PC-9 (cell line): ENCODE data around the gene ATRN. TPM values are rescaled to one million over a fixed set of nuclear protein-coding genes. Genes with fewer than 3 reads are reported as not detected.

Experiments used
- BruUV-seq: library from RNA; stranded (reverse); fragments of 400-500 nt; replicated peaks from 2 replicates; lab custom pipeline; 2021; lab: Mats Ljungman, UMichigan
- CTCF ChIA-PET: fragments of 300-600 bp; sonication (Branson Sonifier 250); formaldehyde crosslinking; loops from one replicate; lab custom pipeline; 2022; ENCODE audit warnings: antibody characterized with exemption; lab: Charles Lee
- POLR2A ChIA-PET: fragments of 300-600 bp; sonication (Branson Sonifier 250); formaldehyde crosslinking; loops from one replicate; lab custom pipeline; 2022; ENCODE audit warnings: antibody characterized with exemption; ENCODE audit not compliant: unreplicated experiment; lab: Charles Lee
- DNase-seq, 2 experiments: peaks; one replicate each; pipeline versions ENCODE4 v3.0.0 to v3.0.0-alpha.2; 2015 to 2022; ENCODE audit warnings: mixed read lengths in 1 of 2
- H2AFZ ChIP-seq: fragments of 200-600 bp; sonication (generic); 2 replicates; pipeline ENCODE4 v1.8.1; 2017; ENCODE audit warnings: antibody characterized with exemption
- H3F3A ChIP-seq: fragments of 200-600 bp; sonication (generic); 2 replicates; pipeline ENCODE4 v1.8.1; 2017; ENCODE audit warnings: antibody characterized with exemption, mild to moderate bottlenecking, low read depth; ENCODE audit not compliant: insufficient read depth
- H3K27ac ChIP-seq: fragments of 200-600 bp; sonication (generic); 2 replicates; pipeline ENCODE4 v1.6.1; 2016; ENCODE audit warnings: mixed run types
- H3K27me3 ChIP-seq: fragments of 200-600 bp; sonication (generic); 2 replicates; pipeline ENCODE4 v1.6.1; 2016; ENCODE audit warnings: low read depth, mixed run types; ENCODE audit not compliant: insufficient read depth
- H3K36me3 ChIP-seq: fragments of 200-600 bp; sonication (generic); 2 replicates; pipeline ENCODE4 v1.6.1; 2016; ENCODE audit warnings: low read depth, mixed run types
- H3K4me1 ChIP-seq: fragments of 200-600 bp; sonication (generic); replicated peaks from 2 replicates; pipeline ENCODE4 v1.6.1; 2016; ENCODE audit warnings: mixed run types; ENCODE audit not compliant: insufficient read depth
- H3K4me2 ChIP-seq: fragments of 200-600 bp; sonication (generic); 2 replicates; pipeline ENCODE4 v1.6.1; 2017; ENCODE audit warnings: mixed run types
- H3K4me3 ChIP-seq: fragments of 200-600 bp; sonication (generic); 2 replicates; pipeline ENCODE4 v1.6.1; 2016; ENCODE audit warnings: mixed run types
- H3K79me2 ChIP-seq: fragments of 200-600 bp; sonication (generic); 2 replicates; pipeline ENCODE4 v1.6.1; 2017; ENCODE audit warnings: low read depth, mixed run types
- H3K9me2 ChIP-seq: fragments of 200-600 bp; sonication (generic); 2 replicates; pipeline ENCODE4 v1.8.1; 2017; ENCODE audit warnings: mild to moderate bottlenecking; ENCODE audit not compliant: insufficient read depth
- H3K9me3 ChIP-seq: fragments of 200-600 bp; sonication (generic); 2 replicates; pipeline ENCODE4 v1.8.1; 2016; ENCODE audit warnings: low read depth; ENCODE audit not compliant: insufficient read depth
- H4K20me1 ChIP-seq: fragments of 200-600 bp; sonication (generic); 2 replicates; pipeline ENCODE4 v1.8.1; 2017; ENCODE audit not compliant: insufficient read depth
- EZH2 ChIP-seq: fragments of 200-600 bp; sonication (generic); IDR thresholded peaks from 2 replicates; pipeline ENCODE4 v1.8.0; 2017; ENCODE audit warnings: antibody characterized with exemption, low read depth
- intact Hi-C: fragments of 100-400 bp; cut with micrococcal nuclease; formaldehyde crosslinking; loops from one replicate; pipeline ENCODE4 v1.10.0; 2022; ENCODE audit not compliant: unreplicated experiment
- total RNA-seq: library from RNA; stranded (reverse); gene quantifications from 2 replicates; pipeline ENCODE4 v1.2.3, GENCODE V29; 2021
- TF ChIP-seq, protein P1 (sequence below): fragments of 200-600 bp; sonication (generic); conservative IDR thresholded peaks from 2 replicates; pipeline ENCODE4 v1.6.1; 2017; ENCODE audit warnings: mixed run types, antibody characterized with exemption, mild to moderate bottlenecking, moderate library complexity

ATRN gene
- total RNA-seq, 1 experiment from 2014 or later = 34.9 TPM

DNA sequence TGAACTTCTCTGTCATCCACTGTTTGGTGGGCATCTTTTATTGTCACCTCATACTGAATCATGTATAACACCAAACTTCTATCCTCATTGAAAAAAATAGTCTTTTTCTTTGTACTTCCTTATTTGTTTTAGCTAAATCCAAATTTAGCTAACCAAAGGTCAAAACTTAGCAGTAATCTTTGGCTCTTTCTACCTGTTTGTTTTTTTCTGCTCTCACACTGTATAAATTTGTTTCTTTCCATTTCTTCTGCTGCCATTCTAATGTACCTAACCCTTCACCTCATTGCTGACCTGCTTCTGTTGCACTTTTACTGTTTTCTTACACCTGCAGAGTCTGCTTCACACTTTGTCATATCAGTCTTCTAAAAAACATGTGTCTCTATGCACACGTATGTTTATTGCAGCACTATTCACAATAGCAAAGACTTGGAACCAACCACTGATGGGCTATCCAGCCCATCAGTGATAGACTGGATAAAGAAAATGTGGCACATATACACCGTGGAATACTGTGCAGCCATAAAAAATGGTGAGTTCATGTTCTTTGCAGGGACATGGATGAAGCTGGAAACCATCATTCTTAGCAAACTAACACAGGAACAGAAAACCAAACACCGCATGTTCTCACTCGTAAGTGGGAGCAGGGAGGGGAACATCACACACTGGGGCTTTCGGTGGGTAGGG, 7.2 kb downstream of the ATRN start:
- peaks cover 21% of the 10 kb centered on the region for H3K79me2 ChIP-seq
- intact Hi-C loops = loop anchor here (10.0 kb wide), 1 partner anchor 253 kb away; no protein-coding TSS in a partner anchor
- no TSS peak for BruUV-seq

DNA sequence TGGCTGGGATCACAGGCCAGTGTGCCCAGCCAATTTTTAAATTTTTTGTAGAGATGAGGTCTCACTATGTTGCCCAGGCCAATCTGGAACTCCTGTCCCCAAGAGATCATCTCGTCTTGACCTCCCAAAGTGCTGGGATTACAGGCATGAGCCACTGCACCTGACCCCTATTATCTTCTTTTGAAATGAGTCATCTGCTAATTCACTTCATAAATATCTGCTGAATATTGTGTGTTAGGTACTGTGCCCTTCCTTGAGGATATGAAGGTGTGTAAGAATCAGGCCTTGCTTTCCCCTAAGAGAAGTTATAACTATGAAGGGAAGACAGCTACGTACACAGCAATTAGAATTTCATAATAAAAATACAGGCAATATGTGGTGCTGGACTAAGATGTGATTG, 8.2 kb downstream of the ATRN start:
- Histone ChIP-seq H3K27ac (no peak overlapping the region), H3K4me3 (no peak overlapping the region), H3K9me3 (no peaks in the 10 kb centered on the region), H3F3A (peaks cover 6% of the 10 kb centered on the region; the same call in 1 of the 2 replicates), H3K27me3 (no peaks in the 10 kb centered on the region), H3K79me2 (peaks cover 11% of the 10 kb centered on the region; the same call in 1 of the 2 replicates), H3K4me2 (no peak overlapping the region), H3K9me2 (no peaks in the 10 kb centered on the region), H4K20me1 (no peaks in the 10 kb centered on the region), H3K36me3 (no peaks in the 10 kb centered on the region), H2AFZ (no peak overlapping the region), H3K4me1 (peaks cover 7% of the 10 kb centered on the region; the same call in 1 of the 2 replicates)
- ChIA-PET POLR2A (no interaction called here), CTCF (no interaction called here)
- no peak for DNase-seq
- no TSS peak for BruUV-seq
- intact Hi-C loops = loop anchor here (10.0 kb wide), 1 partner anchor 254 kb away; no protein-coding TSS in a partner anchor
- TF ChIP-seq EZH2 = no peak
- TF ChIP-seq, protein P1, sequence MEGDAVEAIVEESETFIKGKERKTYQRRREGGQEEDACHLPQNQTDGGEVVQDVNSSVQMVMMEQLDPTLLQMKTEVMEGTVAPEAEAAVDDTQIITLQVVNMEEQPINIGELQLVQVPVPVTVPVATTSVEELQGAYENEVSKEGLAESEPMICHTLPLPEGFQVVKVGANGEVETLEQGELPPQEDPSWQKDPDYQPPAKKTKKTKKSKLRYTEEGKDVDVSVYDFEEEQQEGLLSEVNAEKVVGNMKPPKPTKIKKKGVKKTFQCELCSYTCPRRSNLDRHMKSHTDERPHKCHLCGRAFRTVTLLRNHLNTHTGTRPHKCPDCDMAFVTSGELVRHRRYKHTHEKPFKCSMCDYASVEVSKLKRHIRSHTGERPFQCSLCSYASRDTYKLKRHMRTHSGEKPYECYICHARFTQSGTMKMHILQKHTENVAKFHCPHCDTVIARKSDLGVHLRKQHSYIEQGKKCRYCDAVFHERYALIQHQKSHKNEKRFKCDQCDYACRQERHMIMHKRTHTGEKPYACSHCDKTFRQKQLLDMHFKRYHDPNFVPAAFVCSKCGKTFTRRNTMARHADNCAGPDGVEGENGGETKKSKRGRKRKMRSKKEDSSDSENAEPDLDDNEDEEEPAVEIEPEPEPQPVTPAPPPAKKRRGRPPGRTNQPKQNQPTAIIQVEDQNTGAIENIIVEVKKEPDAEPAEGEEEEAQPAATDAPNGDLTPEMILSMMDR = no peak

More for the DNA sequence above, 7.2 kb downstream of the ATRN start:
- Histone ChIP-seq H3K4me2 (no peak overlapping the region), H3F3A (no peaks in the 10 kb centered on the region), H3K27me3 (no peaks in the 10 kb centered on the region), H3K4me1 (peaks cover 4% of the 10 kb centered on the region), H4K20me1 (no peaks in the 10 kb centered on the region), H3K27ac (no peak overlapping the region), H3K4me3 (no peak overlapping the region), H2AFZ (no peak overlapping the region), H3K9me2 (no peaks in the 10 kb centered on the region), H3K36me3 (no peaks in the 10 kb centered on the region), H3K9me3 (no peaks in the 10 kb centered on the region)
- TF ChIP-seq EZH2 = no peak
- TF ChIP-seq, protein P1 = no peak
- POLR2A ChIA-PET = no interaction called here
- CTCF ChIA-PET = no interaction called here
- DNase-seq = no peak

DNA sequence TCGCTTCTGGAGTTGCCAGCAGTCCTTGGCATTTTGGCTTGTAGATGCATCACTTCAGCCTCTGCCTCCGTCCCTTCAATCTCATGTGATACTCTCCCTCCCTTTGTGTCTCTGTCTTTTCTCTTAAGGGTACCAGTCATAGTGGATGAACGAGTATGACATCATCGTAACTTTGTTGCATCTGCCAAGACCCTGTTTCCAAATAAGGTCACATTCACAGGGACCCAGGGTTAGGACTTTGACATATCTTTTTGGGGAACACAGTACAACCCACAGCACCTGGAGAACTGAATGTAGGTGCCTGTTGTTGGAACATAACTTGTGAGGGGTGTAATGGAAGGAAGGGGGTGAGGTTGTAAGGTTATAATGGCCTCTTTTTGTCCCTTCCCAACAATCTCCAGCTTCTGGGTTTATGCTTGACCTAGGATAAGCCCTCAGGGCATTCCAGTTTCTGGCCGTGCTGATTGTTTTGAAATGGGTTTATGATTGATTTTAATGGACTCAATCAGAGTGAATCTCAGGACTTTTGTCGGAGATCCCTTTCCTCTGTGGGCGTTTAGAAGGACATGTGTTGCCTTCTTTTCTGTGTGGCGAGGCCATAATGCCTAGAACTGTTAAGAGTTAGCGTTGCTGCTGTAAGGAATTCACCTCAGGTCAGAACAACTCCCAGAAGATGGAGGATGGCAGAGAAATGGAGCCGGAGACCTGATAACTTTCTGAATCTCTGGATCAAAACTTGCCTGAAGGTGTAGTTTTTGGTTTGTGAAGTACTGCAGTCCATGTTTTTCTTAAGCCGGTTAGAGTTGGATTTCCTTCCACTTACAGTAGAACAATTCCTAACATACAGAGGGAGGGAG, 9.2 kb downstream of the ATRN start:
- no peaks in the 10 kb centered on the region for H3K9me2 ChIP-seq
- H3K36me3 ChIP-seq = no peaks in the 10 kb centered on the region
- intact Hi-C loops = loop anchor here (10.0 kb wide), 1 partner anchor 255 kb away; no protein-coding TSS in a partner anchor
- peaks cover 6% of the 10 kb centered on the region; the same call in 1 of the 2 replicates for H3F3A ChIP-seq
- no peak for TF ChIP-seq EZH2
- TF ChIP-seq, protein P1 = no peak
- no peak overlapping the region for H2AFZ ChIP-seq
- no peak overlapping the region for H3K27ac ChIP-seq
- 0 out of 2 replicates have a peak, but pooled peaks cover 10% of the 10 kb centered on the region for H3K79me2 ChIP-seq
- ChIA-PET CTCF (no interaction called here), POLR2A (no interaction called here)
- no peaks in the 10 kb centered on the region for H3K9me3 ChIP-seq
- H3K27me3 ChIP-seq = no peaks in the 10 kb centered on the region
- no peak overlapping the region for H3K4me3 ChIP-seq
- no peaks in the 10 kb centered on the region for H4K20me1 ChIP-seq
- H3K4me2 ChIP-seq = no peak overlapping the region
- peaks cover 7% of the 10 kb centered on the region; the same call in 1 of the 2 replicates for H3K4me1 ChIP-seq
- no TSS peak for BruUV-seq
- DNase-seq = no peak
